CD8-positive, alpha-beta memory T cell (primary cell): ENCODE data around the gene LTF. TPM values are rescaled to one million over a fixed set of nuclear protein-coding genes. Genes with fewer than 3 reads are reported as not detected.
"Not testable (repeated sequence)": the region's sequence is repeated elsewhere in the genome, so short reads cannot be mapped to it uniquely, and the experiment has no call there.

Experiments used
- CTCF ChIA-PET: fragments of 350-600 bp; sonication (Branson Sonifier 250); formaldehyde crosslinking; loops from one replicate; lab custom pipeline; 2021; ENCODE audit warnings: antibody characterized with exemption; lab: Charles Lee
- POLR2A ChIA-PET: fragments of 350-600 bp; sonication (Branson Sonifier 250); formaldehyde crosslinking; loops from one replicate; lab custom pipeline; 2021; ENCODE audit warnings: antibody characterized with exemption; lab: Charles Lee
- DNase-seq, 5 donors: peaks; one replicate each; pipeline versions ENCODE4 v3.0.0 to v3.0.0-alpha.2; 2020 to 2022; ENCODE audit warnings: mixed read lengths in 1 of 5
- H3K27ac ChIP-seq: one replicate; pipeline ENCODE4 v1.7.0; 2013; ENCODE audit warnings: low read depth, mild to moderate bottlenecking, low read length, moderate library complexity
- H3K27me3 ChIP-seq: 2 replicates; pipeline ENCODE4 v1.7.0; 2013; ENCODE audit warnings: low read length, mild to moderate bottlenecking; ENCODE audit not compliant: insufficient read depth, poor library complexity, severe bottlenecking
- H3K36me3 ChIP-seq: 2 replicates; pipeline ENCODE4 v1.7.0; 2013; ENCODE audit warnings: mild to moderate bottlenecking, low read length, moderate library complexity; ENCODE audit not compliant: insufficient read depth
- H3K4me1 ChIP-seq: 2 replicates; pipeline ENCODE4 v1.7.0; 2013; ENCODE audit warnings: mild to moderate bottlenecking, low read length, moderate library complexity; ENCODE audit not compliant: insufficient read depth
- H3K4me3 ChIP-seq: 2 replicates; pipeline ENCODE4 v1.7.0; 2013; ENCODE audit warnings: mild to moderate bottlenecking, low read length
- H3K9me3 ChIP-seq: 2 replicates; pipeline ENCODE4 v1.7.0; 2013; ENCODE audit warnings: mild to moderate bottlenecking, low read length
- H3K27ac Mint-ChIP-seq, 8 donors: one replicate each; pipeline ENCODE4 v1.8.0; 2020 to 2021; ENCODE audit warnings: mixed read lengths in 8 of 8, mild to moderate bottlenecking in 6 of 8, inconsistent platforms in 3 of 8, moderate library complexity in 3 of 8
- H3K27me3 Mint-ChIP-seq, 2 donors: one replicate each; pipeline ENCODE4 v1.8.0; 2020 to 2021; ENCODE audit warnings: mixed read lengths in 2 of 2, mild to moderate bottlenecking in 1 of 2, moderate library complexity in 1 of 2
- H3K36me3 Mint-ChIP-seq, 3 donors: one replicate each; pipeline ENCODE4 v1.8.0; 2020 to 2021; ENCODE audit warnings: mixed read lengths in 3 of 3, inconsistent platforms in 1 of 3, mild to moderate bottlenecking in 1 of 3
- H3K4me1 Mint-ChIP-seq, 3 donors: one replicate each; pipeline ENCODE4 v1.8.0; 2020 to 2021; ENCODE audit warnings: mixed read lengths in 3 of 3, inconsistent platforms in 1 of 3, mild to moderate bottlenecking in 1 of 3
- H3K4me3 Mint-ChIP-seq, 7 donors: one replicate each; pipeline ENCODE4 v1.8.0; 2020 to 2021; ENCODE audit warnings: mixed read lengths in 7 of 7, mild to moderate bottlenecking in 6 of 7, moderate library complexity in 4 of 7, inconsistent platforms in 2 of 7
- H3K9me3 Mint-ChIP-seq, 5 donors: one replicate each; pipeline ENCODE4 v1.8.0; 2020 to 2022; ENCODE audit warnings: mixed read lengths in 5 of 5, mild to moderate bottlenecking in 3 of 5, moderate library complexity in 2 of 5, inconsistent platforms in 1 of 5
- polyA plus RNA-seq: library from polyadenylated mRNA; unstranded; fragments of 300-500 nt; fragmentation: Illumina TruSeq; gene quantifications from one replicate; pipeline ENCODE4 v1.2.3, GENCODE V29; 2021
- total RNA-seq, 2 experiments: library from RNA; stranded (reverse); gene quantifications; one replicate each; pipeline ENCODE4 v1.2.3, GENCODE V29; 2021

LTF gene
- total and polyA plus RNA-seq, 3 experiments from 2014 or later, result not detected

- POLR2A ChIA-PET, result no interaction called here
- H3K27ac ChIP-seq, result no peak overlapping the region
- H3K9me3 ChIP-seq, result no peaks in the 10 kb centered on the region
- no peak overlapping the region for H3K4me3 ChIP-seq
- H3K4me1 ChIP-seq, result peaks cover 5% of the 10 kb centered on the region
- Mint-ChIP-seq H3K4me1 (peaks cover 6 to 21% (median 20%) of the 10 kb centered on the region in 3 donors), H3K27me3 (no peaks in the 10 kb centered on the region), H3K4me3 (no peak overlapping the region), H3K27ac (no peak overlapping the region), H3K9me3 (no peaks in the 10 kb centered on the region), H3K36me3 (no peaks in the 10 kb centered on the region)
- no peaks in the 10 kb centered on the region for H3K27me3 ChIP-seq
- H3K36me3 ChIP-seq, result no peaks in the 10 kb centered on the region
- CTCF ChIA-PET, result interaction anchor here (1.3 to 4.8 kb wide), 8 partner anchors 7 to 134 kb away, joined by 4 to 36 read pairs (median 14); no protein-coding TSS in a partner anchor
- DNase-seq, result no peak
These were observed 31.3 kb upstream of the LTF start for GRCh38 chr3:46495901-46496456.

GRCh38 chr3:46494491-46494890 lies 29.8 kb upstream of the LTF start:
- POLR2A ChIA-PET, H3K9me3 ChIP-seq, DNase-seq, H3K36me3 Mint-ChIP-seq, H3K4me1 ChIP-seq, CTCF ChIA-PET, H3K36me3 ChIP-seq, H3K27me3 Mint-ChIP-seq, H3K4me3 ChIP-seq, H3K27ac ChIP-seq, H3K9me3 Mint-ChIP-seq, H3K4me3 Mint-ChIP-seq, H3K27me3 ChIP-seq, H3K27ac Mint-ChIP-seq: not testable (repeated sequence)
- H3K4me1 Mint-ChIP-seq, result peaks cover 12 to 34% (median 33%) of the 10 kb centered on the region in 3 donors

DNA sequence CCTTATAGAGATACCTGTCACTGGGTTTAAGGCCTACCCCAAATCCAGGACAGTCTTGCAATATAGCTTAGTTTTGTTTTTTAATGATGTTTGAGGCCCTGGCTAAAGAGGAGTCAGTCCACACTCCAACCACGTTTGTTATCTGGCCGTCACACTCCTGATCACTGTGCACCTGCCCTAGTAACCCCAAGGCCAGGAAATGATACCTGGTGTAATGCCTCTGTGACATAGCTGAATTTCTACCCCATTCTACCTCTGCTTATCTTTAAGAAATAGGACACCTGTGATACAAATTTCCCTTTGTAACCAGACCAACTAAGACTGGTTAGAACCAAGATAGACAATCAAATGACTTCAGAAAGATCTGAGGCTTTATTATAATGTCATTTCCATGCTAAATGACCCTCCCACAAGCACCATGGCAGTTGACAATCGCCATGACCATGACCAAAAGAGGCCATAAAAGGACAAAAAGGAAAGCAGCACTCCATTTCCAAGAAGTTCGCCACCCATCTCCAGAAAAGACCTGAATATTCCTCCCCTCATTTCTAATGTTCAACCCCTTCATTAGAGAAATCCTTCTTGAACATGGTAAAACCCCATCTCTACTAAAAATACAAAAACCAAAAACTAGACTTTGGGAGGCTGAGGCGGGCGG lies 28.3 kb upstream of the LTF start:
- H3K4me1 Mint-ChIP-seq, result peaks cover 20 to 45% (median 40%) of the 10 kb centered on the region in 3 donors
- POLR2A ChIA-PET, result no interaction called here
- no peaks in the 10 kb centered on the region for H3K36me3 ChIP-seq
- H3K9me3 ChIP-seq, result no peaks in the 10 kb centered on the region
- CTCF ChIA-PET, result interaction anchor here (1.2 to 10.7 kb wide), 3 partner anchors 49 to 137 kb away, joined by 3 to 214 read pairs (median 147); no protein-coding TSS in a partner anchor
- H3K36me3 Mint-ChIP-seq, result no peaks in the 10 kb centered on the region
- peaks cover 0 to under 1% of the 10 kb centered on the region in 2 donors for H3K27me3 Mint-ChIP-seq
- no peak for DNase-seq
- H3K27me3 ChIP-seq, result no peaks in the 10 kb centered on the region
- no peaks in the 10 kb centered on the region for H3K9me3 Mint-ChIP-seq
- H3K27ac Mint-ChIP-seq, result peak overlapping the region in 1 of 8 donors; percentile 48
- no peak overlapping the region for H3K4me3 ChIP-seq
- peaks cover 17% of the 10 kb centered on the region for H3K4me1 ChIP-seq
- H3K27ac ChIP-seq, result no peak overlapping the region
- H3K4me3 Mint-ChIP-seq, result no peak overlapping the region

DNA sequence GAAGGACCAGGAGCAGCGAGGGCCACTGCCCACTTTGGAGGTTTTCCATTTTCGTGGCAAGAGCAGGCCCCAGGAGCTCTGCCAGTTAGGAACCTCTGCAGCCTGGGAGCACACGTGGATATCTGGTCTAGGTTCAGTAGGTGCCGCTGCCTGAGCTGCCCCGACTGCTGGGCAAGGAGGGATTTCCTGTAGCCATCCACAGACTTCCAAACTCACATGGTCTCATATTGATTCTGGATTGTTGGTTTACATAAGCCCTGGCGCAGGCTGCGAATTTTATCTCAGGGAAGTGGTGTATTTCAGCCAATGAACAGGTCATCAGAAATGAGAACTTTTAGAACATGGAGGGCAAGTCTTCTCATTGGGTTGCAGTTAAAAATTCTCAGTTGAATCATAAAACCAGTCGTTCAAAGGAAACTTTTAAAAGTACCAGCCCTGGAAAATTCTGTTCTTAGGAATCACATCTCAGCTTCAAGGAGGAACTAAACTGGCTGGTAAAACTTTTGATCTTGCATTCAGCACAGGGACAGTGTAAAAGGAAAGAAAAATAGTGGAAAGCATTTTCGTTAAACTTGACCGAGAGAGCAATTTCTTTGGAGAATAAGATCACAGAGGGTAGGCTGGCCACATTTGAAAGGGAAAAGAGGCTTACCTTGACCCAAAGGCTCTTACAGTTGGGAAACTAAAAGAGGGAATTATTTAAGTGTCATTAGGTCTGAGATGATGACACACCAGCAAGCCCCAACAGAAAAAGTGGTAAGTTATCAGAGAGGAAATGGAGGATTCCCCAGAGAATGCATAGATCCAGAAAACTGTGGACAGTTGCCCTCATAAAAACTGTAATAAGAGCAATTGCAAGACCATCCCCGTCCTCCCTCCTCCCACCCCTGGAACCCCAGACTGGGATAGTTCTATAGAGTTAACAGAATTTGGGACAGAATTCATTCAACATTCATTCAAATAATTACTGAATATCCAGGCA lies 26.7 kb upstream of the LTF start:
- Histone ChIP-seq H3K36me3 (no peaks in the 10 kb centered on the region), H3K27ac (no peak overlapping the region), H3K4me3 (no peak overlapping the region), H3K27me3 (no peaks in the 10 kb centered on the region), H3K9me3 (no peaks in the 10 kb centered on the region), H3K4me1 (peaks cover 12% of the 10 kb centered on the region)
- Mint-ChIP-seq H3K4me3 (no peak overlapping the region), H3K9me3 (no peaks in the 10 kb centered on the region), H3K27me3 (peaks cover 0 to 2% of the 10 kb centered on the region in 2 donors), H3K27ac (peak overlapping the region in 2 of 8 donors; percentile 17 to 38), H3K36me3 (no peaks in the 10 kb centered on the region), H3K4me1 (peaks cover 16 to 33% (median 28%) of the 10 kb centered on the region in 3 donors)
- POLR2A ChIA-PET, result interaction anchor here (0.6 kb wide), 1 partner anchor 1297 kb away, joined by 3 read pairs; no protein-coding TSS in a partner anchor
- DNase-seq, result no peak
- CTCF ChIA-PET, result interaction anchor here (1.2 to 10.7 kb wide), 4 partner anchors 46 to 139 kb away, joined by 3 to 214 read pairs (median 108); no protein-coding TSS in a partner anchor

DNA sequence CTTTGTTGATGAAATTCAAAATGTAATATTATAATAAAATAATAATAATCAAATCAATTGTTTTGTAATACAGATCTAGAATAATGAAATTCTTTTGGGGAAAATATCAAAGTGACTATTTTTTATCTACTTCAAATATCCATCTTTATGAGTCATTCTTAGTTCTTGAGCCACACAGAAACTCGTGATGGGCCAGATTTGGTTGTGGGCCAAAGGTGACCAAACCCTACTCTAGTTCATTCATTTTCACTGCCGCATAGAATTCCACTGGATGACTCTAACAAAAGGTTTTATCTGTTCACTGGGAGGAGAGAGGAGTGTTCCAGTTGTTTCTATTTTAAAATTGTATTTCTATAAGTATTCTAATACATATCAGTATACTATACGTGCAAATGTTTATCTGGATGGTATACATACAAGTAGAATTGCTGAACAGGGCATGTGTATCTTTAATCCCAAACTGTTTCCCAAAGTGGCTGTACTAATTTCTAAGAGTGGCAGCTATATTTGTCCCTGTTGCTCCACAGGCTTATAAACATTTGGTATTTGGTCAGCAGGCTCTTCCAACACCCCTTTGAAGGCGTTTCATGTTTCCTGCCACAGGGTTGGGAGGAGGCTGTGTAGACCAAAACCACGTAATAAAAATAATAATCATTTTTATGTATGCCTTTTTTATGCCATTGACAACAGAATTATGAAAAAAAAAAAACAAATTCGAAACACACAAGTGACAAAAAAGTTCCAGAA lies 25.8 kb upstream of the LTF start:
- POLR2A ChIA-PET, result interaction anchor here (2.2 to 2.3 kb wide), 2 partner anchors 49 to 67 kb away, joined by 14 to 16 read pairs; no protein-coding TSS in a partner anchor
- CTCF ChIA-PET, result interaction anchor here (2.2 to 10.7 kb wide), 5 partner anchors 8 to 140 kb away, joined by 8 to 214 read pairs (median 69); partner anchors contain the start of gene RTP3
- Mint-ChIP-seq H3K36me3 (no peaks in the 10 kb centered on the region), H3K9me3 (no peaks in the 10 kb centered on the region), H3K4me3 (no peak overlapping the region), H3K4me1 (peaks cover 16 to 33% (median 23%) of the 10 kb centered on the region in 3 donors), H3K27ac (no peak overlapping the region), H3K27me3 (peaks cover 0 to 2% of the 10 kb centered on the region in 2 donors)
- H3K27ac ChIP-seq, result no peak overlapping the region
- no peak overlapping the region for H3K4me3 ChIP-seq
- no peak for DNase-seq
- H3K36me3 ChIP-seq, result no peaks in the 10 kb centered on the region
- H3K4me1 ChIP-seq, result peaks cover 12% of the 10 kb centered on the region
- no peaks in the 10 kb centered on the region for H3K9me3 ChIP-seq
- H3K27me3 ChIP-seq, result no peaks in the 10 kb centered on the region

GRCh38 chr3:46489875-46490274 lies 25.2 kb upstream of the LTF start:
- no peaks in the 10 kb centered on the region for H3K9me3 ChIP-seq
- peaks cover 12% of the 10 kb centered on the region for H3K4me1 ChIP-seq
- peaks cover 0 to 2% of the 10 kb centered on the region in 2 donors for H3K27me3 Mint-ChIP-seq
- peaks cover 16 to 33% (median 23%) of the 10 kb centered on the region in 3 donors for H3K4me1 Mint-ChIP-seq
- H3K36me3 Mint-ChIP-seq, result no peaks in the 10 kb centered on the region
- no peaks in the 10 kb centered on the region for H3K9me3 Mint-ChIP-seq
- no peak overlapping the region for H3K27ac ChIP-seq
- POLR2A ChIA-PET, result interaction anchor here (1.4 to 2.3 kb wide), 3 partner anchors 9 to 68 kb away, joined by 3 to 16 read pairs (median 14); no protein-coding TSS in a partner anchor
- no peaks in the 10 kb centered on the region for H3K27me3 ChIP-seq
- peak in 1 of 5 donors; percentile 5 for DNase-seq
- H3K36me3 ChIP-seq, result no peaks in the 10 kb centered on the region
- H3K4me3 ChIP-seq, result no peak overlapping the region
- peak overlapping the region in 3 of 8 donors; percentile 40 to 59 (median 47) for H3K27ac Mint-ChIP-seq
- CTCF ChIA-PET, result interaction anchor here (1.6 to 10.7 kb wide), 15 partner anchors 8 to 141 kb away, joined by 3 to 214 read pairs (median 12); partner anchors contain the start of gene RTP3
- H3K4me3 Mint-ChIP-seq, result peak overlapping the region in 1 of 7 donors; percentile 46

GRCh38 chr3:46489381-46489780 lies 24.7 kb upstream of the LTF start:
- no peaks in the 10 kb centered on the region for H3K27me3 ChIP-seq
- Mint-ChIP-seq H3K36me3 (no peaks in the 10 kb centered on the region), H3K27me3 (peaks cover 0 to 2% of the 10 kb centered on the region in 2 donors), H3K4me3 (peak overlapping the region in 5 of 7 donors; percentile 62 to 81 (median 72)), H3K9me3 (no peaks in the 10 kb centered on the region), H3K27ac (peak overlapping the region in 3 of 8 donors; percentile 40 to 73 (median 47)), H3K4me1 (peaks cover 16 to 33% (median 23%) of the 10 kb centered on the region in 3 donors)
- H3K9me3 ChIP-seq, result no peaks in the 10 kb centered on the region
- no peaks in the 10 kb centered on the region for H3K36me3 ChIP-seq
- ChIA-PET POLR2A (interaction anchor here (0.6 to 2.3 kb wide), 5 partner anchors 10 to 140 kb away, joined by 3 to 16 read pairs (median 5); no protein-coding TSS in a partner anchor), CTCF (interaction anchor here (0.6 to 10.7 kb wide), 36 partner anchors 9 to 420 kb away, joined by 3 to 214 read pairs (median 7); partner anchors contain the start of genes CCR5, LRRC2 and RTP3)
- DNase-seq, result no peak
- peaks cover 12% of the 10 kb centered on the region for H3K4me1 ChIP-seq
- no peak overlapping the region for H3K4me3 ChIP-seq
- H3K27ac ChIP-seq, result no peak overlapping the region
